GM18519 (cell line): ENCODE results near the gene MON1B.
A peak's percentile ranks its signal among the peaks of the same experiment; 100 is the strongest.

ENCODE experiments used
- ATAC-seq: cut with Tn5 transposase; IDR thresholded peaks from one replicate; pipeline ENCODE4 v1.9.1; 2021; ENCODE audit warnings: mild to moderate bottlenecking, moderate library complexity; ENCODE audit not compliant: unreplicated experiment, low FRiP score

Gene MON1B

GRCh38 chr16:77195411-77195810 lies 4.4 kb downstream of the MON1B start:
- ATAC-seq = no peak

- no peak for ATAC-seq
Measured at GRCh38 chr16:77197747-77198146, 6.8 kb downstream of the MON1B start.

- ATAC-seq = no peak
Measured at GRCh38 chr16:77199211-77199610, 8.2 kb downstream of the MON1B start, which contains the start of gene SYCE1L. SYCE1L (plus strand) TSS chr16:77199408; CDS start chr16:77199452, 44 bp downstream.

GRCh38 chr16:77206533-77206932 lies 15.5 kb downstream of the MON1B start:
- ATAC-seq = no peak

- ATAC-seq = no peak
Measured at GRCh38 chr16:77207030-77207429, 16.0 kb downstream of the MON1B start.

- ATAC-seq = no peak
Measured at GRCh38 chr16:77208382-77208781, 17.4 kb downstream of the MON1B start.

GRCh38 chr16:77211880-77212740 lies 21.1 kb downstream of the MON1B start:
- ATAC-seq = peak; percentile 66

- peak; percentile 64 for ATAC-seq
Measured at GRCh38 chr16:77212741-77213541, 22.0 kb downstream of the MON1B start.

GRCh38 chr16:77213542-77214106 lies 22.6 kb downstream of the MON1B start:
- no peak for ATAC-seq

GRCh38 chr16:77214411-77215138 lies 23.6 kb downstream of the MON1B start:
- ATAC-seq = no peak

- ATAC-seq = no peak
Measured at GRCh38 chr16:77219437-77219836, 28.4 kb downstream of the MON1B start.

GRCh38 chr16:77220427-77220826 lies 29.4 kb downstream of the MON1B start:
- peak; percentile 93 for ATAC-seq

- ATAC-seq = no peak
Measured at GRCh38 chr16:77221482-77221881, 30.5 kb downstream of the MON1B start.

- ATAC-seq = no peak
Measured at GRCh38 chr16:77223184-77223583, 32.2 kb downstream of the MON1B start.

GRCh38 chr16:77225182-77225581 lies 34.2 kb downstream of the MON1B start:
- no peak for ATAC-seq

GRCh38 chr16:77227745-77228144 lies 36.8 kb downstream of the MON1B start:
- ATAC-seq = peak; percentile 88

GRCh38 chr16:77231047-77231446 lies 40.1 kb downstream of the MON1B start:
- ATAC-seq = no peak

- no peak for ATAC-seq
Measured at GRCh38 chr16:77233799-77234519, 43.0 kb downstream of the MON1B start.

- no peak for ATAC-seq
Measured at GRCh38 chr16:77234611-77235010, 43.6 kb downstream of the MON1B start.

- ATAC-seq = peak; percentile 98
Measured at GRCh38 chr16:77236063-77236511, 45.1 kb downstream of the MON1B start.
